HG03108 (cell line): Measurements from ENCODE around the gene PLCXD3.
A peak's percentile ranks its signal among the peaks of the same experiment; 100 is the strongest.

Experiments
- ATAC-seq: cut with Tn5 transposase; IDR thresholded peaks from one replicate; pipeline ENCODE4 v1.9.1; 2021; ENCODE audit warnings: moderate library complexity; ENCODE audit not compliant: unreplicated experiment

The PLCXD3 gene

DNA sequence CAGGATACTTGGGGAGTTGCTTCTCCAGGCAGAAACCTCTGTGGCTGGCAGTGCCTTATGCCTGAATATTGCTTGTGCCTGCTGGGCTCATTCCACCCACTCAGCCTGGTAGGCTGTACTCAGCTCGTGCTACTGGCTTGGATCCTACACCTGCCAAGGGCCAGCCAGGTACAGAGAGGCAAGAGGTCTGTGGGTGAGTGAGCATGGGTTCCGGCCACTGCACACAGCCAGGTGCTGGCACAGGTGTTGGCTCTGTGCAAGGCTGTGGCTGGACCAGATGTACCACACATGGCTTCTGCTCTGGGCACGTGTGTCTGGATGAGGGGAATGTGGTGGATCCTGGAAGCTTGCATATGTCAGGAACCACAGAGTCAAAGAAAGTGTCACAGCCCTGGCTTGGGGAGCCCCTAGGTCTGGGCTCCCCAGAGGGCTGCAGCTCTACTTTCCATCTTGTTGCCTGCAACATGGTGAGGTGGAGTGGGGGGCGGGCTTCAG lies 220.4 kb downstream of the PLCXD3 start:
- no peak for ATAC-seq

DNA sequence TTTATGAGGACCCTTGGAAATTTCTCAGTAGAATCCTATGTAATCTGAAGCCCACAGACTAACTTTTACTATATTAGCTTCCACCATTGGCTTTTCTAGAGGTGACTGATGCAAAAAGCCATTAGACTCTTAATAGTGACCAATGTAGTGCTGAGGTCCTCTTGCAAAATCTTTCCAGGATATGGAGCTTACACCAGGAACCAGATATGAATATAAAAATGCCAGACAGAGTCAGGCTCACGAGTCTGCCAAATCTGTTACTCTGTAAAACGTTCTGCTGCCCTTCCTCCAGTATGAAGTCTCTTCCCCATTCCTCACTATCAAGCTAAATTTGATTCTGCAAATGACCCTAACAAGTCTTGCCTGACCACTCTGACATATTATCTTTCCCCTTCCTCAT lies 223.7 kb downstream of the PLCXD3 start:
- ATAC-seq: no peak

DNA sequence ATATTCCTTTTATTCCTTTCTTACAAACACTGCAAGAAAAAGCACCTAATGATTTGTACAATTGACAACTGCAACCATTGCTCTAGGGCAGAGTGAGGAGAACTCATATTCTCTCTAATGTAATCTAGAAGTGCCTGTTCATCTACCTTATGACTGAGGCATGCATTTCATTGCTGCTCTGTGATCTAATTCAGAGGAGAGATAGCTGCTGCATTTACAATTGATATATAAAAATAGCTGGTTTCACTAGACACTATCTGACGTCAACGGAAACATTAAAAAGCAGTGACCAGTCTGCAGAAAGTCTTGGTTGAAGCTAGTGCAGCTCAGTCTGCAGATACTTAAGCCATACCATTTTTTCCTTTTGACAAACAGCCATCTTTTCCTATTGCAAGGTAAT lies 224.2 kb downstream of the PLCXD3 start:
- no peak for ATAC-seq

DNA sequence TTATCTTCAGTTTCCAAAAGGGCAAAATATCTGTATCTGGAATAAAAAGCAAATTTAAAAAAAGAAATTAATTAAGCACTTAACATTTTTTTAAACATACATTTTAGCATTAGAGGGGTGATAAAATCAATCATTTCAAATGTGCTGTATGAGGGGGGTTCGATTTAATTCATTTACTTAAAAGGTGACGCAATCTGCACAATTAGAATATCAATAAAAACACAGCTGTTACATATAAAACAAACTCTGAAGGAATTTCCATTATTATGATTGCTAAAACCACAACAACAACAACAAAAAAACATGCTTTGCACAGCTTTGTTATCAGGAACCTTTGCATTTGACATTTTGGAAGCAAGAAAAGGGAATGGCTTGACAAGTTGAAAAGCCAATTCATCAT lies 225.5 kb downstream of the PLCXD3 start:
- ATAC-seq: no peak

DNA sequence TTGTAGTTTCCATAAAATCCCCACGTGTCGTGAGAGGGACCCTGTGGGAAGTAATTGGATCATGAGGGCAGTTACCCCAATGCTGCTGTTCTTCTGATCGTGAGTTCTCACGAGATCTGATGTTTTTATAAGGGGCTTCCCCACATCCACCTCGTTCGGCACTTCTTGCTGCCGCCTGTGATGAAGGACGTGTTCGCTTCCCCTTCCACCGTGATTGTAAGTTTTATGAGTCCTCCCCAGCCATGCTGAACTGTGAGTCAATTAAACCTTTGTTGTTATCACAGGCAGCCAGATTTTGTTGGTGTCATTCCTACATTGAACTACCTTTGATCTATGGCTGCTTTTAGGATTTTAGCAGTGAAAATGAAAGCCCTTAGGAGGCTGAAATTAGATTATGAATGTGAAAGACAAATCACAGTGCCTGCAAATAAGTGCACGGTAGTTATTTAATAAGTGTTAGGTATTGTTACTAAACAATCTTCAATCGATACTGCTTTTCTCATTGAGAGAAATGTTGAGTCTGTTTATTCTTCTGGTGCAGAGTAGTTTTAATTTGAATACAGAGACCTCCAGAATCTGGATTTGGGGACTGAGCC lies 229.1 kb downstream of the PLCXD3 start:
- ATAC-seq: no peak

DNA sequence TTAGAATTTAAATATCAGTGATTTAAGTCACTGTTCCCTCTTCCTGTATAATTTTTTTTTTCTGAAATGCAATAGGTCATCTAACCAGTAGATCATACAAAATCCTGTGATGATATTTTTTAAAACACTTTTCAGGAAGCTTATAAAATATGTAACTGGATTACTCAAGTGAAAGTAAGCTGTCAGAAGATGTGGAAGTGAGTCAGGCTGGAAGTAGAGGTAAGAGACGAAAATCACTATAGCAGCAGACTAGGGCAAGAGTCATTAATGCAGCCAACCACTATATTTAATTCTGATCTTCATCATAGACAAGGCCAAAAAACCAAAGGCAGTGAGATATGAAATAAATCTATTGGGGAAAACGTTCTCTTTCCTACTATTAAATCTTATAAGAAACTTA lies 231.4 kb downstream of the PLCXD3 start:
- no peak for ATAC-seq

DNA sequence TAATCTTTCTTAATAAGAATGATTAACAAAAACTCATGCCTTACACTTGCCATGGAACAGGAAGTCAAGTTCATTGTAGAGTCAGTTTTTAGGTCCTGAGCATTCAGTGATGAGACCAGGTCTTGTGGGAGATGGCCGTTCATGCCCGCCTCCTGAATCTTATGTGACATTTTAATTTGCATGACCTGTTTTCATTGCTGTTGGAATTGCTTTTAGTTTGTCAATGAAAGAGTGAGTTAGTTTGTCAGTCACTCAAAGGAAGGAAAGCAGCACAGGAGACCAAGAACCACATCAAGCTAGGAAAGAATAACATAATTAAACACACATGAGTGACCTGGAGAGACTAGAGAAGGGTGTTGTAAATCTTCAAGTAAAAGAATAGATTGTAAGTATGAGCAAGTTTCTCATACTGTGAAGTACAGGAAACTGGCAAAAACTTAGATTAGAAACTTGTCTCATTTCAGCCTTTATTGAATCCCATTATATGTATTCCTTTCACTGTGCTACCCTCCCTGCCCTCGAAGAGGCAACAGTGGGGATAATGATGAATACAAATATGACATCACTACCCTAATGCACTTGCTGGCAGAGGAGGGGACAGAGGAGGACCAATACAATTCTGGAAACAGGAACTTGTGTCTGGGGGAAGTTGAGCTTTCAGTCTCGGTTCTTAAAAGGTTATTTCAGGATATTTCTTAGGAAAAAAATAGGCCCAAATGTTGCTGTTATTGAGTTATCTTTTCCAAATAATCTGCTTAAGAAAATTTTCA lies 232.7 kb downstream of the PLCXD3 start:
- no peak for ATAC-seq

DNA sequence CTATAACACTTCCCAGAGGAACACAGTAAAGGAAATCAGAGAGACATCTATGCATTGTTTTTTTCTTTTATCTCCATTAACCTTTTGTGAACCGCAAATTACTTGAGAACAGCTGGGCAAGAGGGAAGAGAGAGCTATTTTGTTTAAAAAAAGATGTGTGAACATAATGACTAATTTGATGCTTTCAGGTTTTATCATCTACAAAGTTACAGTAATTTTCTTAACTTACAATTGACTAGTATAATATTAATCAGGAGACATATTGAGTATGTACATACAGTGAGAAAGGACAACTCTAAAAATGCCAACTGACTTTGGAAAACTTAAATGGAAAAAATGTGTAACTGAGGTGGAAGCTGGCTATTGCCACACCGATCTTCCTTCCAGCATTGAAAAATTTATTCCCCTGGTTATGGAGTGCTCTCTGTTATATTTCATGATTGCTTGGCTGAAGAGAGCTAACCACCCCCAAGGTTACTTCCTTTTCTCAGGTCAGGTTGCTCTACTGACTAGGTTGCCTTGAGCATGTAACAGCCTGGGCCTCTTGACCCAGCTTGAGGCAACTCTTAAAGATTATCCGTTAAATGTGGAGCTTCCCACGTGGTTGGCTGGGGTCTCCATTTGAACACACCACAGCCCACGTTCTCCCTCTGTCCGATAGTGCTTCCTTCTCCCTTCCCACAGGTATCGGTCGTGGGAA lies 234.4 kb downstream of the PLCXD3 start:
- no peak for ATAC-seq

DNA sequence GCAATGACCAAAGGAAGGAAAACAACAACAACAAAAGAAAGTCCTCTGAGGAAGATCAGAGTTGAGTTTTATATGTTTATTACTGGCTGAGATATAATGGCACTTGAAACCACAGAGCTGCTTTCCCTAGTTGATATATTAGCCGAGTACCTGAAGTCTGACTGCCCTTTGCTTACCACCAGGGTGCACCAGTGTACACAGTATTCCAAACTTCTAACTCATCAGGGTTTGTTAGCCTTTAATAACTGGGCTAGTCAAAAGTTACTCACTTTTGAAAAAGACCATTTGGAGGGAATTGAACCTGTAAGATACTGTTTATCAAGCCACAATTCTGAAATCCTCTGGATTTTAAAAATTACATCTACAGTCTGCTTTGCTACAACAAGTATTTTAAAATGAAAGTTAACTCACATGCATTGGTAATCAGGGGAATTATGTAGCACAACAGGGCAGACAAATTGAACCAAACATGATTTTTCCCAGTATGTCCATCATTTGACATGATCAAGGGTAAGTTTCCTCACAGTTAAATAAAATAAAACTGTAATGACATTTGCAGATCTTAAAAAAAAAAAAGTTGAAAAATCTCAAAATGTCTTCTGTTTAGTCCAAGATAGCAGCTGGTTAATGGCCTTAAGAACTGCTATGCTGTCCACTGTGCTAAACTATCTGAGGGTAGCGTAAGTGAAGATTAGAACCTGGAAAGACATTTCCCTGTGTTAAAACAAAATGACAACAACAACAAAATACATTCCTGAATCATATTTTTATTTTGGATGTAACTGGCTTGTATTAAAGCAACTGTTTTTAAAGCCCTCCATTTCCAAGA lies 239.8 kb downstream of the PLCXD3 start:
- peak; percentile 70 for ATAC-seq

DNA sequence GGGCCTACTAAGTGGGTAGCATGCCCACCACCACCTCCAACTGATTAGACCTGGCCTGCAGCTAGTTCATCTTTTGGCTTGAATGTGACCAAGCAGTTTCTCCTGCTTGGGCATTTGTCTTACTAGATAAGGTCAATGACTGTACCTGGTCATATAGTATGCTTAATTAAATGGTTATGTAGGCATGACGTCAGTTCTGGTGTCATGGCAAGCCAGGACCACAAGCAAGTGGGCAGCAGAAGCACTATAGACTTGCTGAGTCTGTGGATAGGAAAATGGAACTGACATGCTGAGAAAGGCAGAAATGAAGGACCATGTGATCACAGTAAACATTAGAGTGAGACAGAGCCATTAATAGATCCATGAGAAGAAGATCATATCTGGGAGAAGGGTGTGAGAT lies 241.5 kb downstream of the PLCXD3 start:
- ATAC-seq: no peak

DNA sequence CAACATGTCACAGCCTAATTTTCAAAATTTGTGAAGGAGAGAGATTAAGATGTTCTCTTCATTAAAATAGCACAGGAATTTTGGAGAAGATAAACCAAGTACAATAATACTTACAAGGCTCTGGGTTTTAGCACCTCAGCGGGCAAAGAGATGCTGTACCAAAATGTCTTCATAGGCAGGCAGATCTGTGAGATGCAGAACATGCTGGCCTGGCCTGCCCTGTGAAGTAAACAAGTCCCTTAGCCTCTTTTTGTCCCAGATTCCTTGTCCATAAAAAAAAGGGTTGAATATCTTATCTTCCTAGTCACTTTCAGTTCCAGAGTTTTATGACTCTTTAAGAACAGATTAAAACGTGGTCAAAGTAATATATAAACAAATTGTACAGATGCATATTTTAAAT lies 244.0 kb downstream of the PLCXD3 start:
- no peak for ATAC-seq

DNA sequence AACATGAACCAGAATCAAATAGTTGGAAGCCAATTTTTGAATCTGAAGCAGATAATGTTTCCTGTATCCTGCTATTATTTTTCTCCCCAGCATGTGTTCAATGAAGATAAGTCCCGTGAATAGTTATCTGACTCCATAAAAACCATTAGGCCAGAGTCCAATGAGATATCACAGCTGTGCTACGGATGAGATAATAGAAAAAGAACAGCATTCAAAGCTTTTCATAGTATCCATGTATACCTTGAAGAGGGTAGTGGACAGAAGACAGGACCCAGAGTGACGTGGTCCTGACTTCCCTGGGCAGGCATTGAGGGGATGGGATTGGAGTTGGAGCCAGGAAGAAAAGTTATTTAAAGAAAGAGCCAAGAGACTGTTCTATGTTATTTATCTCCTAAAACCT lies 246.4 kb downstream of the PLCXD3 start:
- ATAC-seq: no peak

DNA sequence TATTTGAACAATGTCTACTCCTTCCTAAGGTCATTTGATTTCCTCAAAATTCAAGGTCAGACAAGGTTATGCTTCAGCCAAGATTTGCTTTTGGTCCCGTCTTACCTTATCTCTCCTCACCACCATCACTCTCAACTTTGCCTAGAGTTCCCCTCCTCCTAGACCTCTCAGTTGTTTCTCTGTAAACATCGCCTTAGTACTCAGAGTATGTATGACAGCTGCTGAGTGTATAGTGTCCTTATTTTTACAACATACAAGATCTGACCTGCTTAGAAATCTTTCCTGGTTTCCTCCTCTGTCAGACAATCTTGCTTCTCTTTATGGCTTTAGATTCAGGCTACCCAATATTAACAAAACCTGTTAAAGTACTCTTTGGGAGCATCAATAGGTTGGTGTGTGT lies 247.1 kb downstream of the PLCXD3 start:
- no peak for ATAC-seq
